HCT116 (cell line): ENCODE results near the gene IPO7.

Source experiments
- CEBPB ChIP-seq: IDR thresholded peaks from 2 replicates; pipeline ENCODE4 v1.6.1; 2012; ENCODE audit warnings: low read depth
- EZH2 ChIP-seq: fragments of 200-600 bp; sonication (generic); IDR thresholded peaks from 2 replicates; pipeline ENCODE4 v1.6.1; 2017; ENCODE audit warnings: antibody characterized with exemption, mixed run types
- EZH2phosphoT487 ChIP-seq: fragments of 200-600 bp; IDR thresholded peaks from 2 replicates; pipeline ENCODE4 v1.6.1; 2018; ENCODE audit warnings: antibody characterized with exemption, borderline replicate concordance
- FOSL1 ChIP-seq: IDR thresholded peaks from 2 replicates; pipeline ENCODE4 v1.6.1; 2012; ENCODE audit warnings: low read depth
- POLR2A ChIP-seq: IDR thresholded peaks from 2 replicates; pipeline ENCODE4 v1.7.0; 2011; ENCODE audit warnings: borderline replicate concordance; ENCODE audit not compliant: insufficient read depth, insufficient read length; ENCODE audit errors: extremely low read depth
- POLR2AphosphoS5 ChIP-seq: IDR thresholded peaks from 2 replicates; pipeline ENCODE4 v1.6.1; 2011; ENCODE audit warnings: mild to moderate bottlenecking, low read depth, low read length, moderate library complexity
- ZNF274 ChIP-seq: fragments of 200-500 bp; sonication (Bioruptor generic); IDR thresholded peaks from 2 replicates; pipeline ENCODE4 v1.6.1; 2014; ENCODE audit warnings: mild to moderate bottlenecking, low read depth, low read length, inconsistent platforms
- TF ChIP-seq, protein P1 (sequence below), 3 experiments: fragments of 200-600 bp in 1 of 3; sonication (generic) in 1 of 3; IDR thresholded peaks in 2 of 3; conservative IDR thresholded peaks in 1 of 3; 2 replicates each; pipeline ENCODE4 v1.5.1; 2012 to 2017; ENCODE audit warnings: low read depth in 2 of 3, low read length in 2 of 3, antibody characterized with exemption in 1 of 3, borderline replicate concordance in 1 of 3, control low read depth in 1 of 3, mild to moderate bottlenecking in 1 of 3, mixed read lengths in 1 of 3, mixed run types in 1 of 3, moderate library complexity in 1 of 3; ENCODE audit not compliant: insufficient read depth in 1 of 3
- TF ChIP-seq, protein P2 (sequence below): IDR thresholded peaks from 2 replicates; pipeline ENCODE4 v1.6.1; 2012
- TF ChIP-seq, protein P3 (sequence below): IDR thresholded peaks from 2 replicates; pipeline ENCODE4 v1.6.1; 2012; ENCODE audit warnings: low read depth

DNA sequence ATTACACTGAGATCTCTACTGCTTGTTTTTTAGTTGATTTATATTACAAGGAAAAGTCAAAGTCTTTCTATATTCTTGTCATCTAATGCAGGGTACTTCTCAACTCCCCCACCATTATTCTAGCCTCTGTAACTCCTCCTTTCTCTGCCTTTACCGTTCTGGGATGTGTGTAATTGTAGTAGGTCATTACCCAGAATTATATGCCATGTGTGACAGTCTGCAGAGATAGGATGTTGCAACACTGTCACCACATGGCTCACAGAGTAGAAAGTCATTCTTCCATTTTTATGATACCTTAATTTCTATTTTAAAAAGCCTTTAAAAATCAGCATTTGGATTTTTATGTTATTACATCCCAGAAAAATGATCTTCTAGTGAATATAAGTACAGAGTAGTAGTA is 109.0 kb downstream of the IPO7 start:
- TF ChIP-seq, protein P1, sequence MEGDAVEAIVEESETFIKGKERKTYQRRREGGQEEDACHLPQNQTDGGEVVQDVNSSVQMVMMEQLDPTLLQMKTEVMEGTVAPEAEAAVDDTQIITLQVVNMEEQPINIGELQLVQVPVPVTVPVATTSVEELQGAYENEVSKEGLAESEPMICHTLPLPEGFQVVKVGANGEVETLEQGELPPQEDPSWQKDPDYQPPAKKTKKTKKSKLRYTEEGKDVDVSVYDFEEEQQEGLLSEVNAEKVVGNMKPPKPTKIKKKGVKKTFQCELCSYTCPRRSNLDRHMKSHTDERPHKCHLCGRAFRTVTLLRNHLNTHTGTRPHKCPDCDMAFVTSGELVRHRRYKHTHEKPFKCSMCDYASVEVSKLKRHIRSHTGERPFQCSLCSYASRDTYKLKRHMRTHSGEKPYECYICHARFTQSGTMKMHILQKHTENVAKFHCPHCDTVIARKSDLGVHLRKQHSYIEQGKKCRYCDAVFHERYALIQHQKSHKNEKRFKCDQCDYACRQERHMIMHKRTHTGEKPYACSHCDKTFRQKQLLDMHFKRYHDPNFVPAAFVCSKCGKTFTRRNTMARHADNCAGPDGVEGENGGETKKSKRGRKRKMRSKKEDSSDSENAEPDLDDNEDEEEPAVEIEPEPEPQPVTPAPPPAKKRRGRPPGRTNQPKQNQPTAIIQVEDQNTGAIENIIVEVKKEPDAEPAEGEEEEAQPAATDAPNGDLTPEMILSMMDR (IDR thresholded peaks at IDR 0.05 in 2 of 3, conservative IDR thresholded peaks at IDR 0.05 in 1 of 3; ENCODE audit: borderline replicate concordance in 1 of 3, insufficient read depth in 1 of 3, low read depth in 2 of 3, low read length in 2 of 3): no peak
- TF ChIP-seq POLR2A (no peak), EZH2 (no peak), ZNF274 (no peak), CEBPB (no peak), EZH2phosphoT487 (no peak), POLR2AphosphoS5 (no peak), FOSL1 (no peak)
- TF ChIP-seq, protein P2, sequence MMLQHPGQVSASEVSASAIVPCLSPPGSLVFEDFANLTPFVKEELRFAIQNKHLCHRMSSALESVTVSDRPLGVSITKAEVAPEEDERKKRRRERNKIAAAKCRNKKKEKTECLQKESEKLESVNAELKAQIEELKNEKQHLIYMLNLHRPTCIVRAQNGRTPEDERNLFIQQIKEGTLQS: no peak
- TF ChIP-seq, protein P3, sequence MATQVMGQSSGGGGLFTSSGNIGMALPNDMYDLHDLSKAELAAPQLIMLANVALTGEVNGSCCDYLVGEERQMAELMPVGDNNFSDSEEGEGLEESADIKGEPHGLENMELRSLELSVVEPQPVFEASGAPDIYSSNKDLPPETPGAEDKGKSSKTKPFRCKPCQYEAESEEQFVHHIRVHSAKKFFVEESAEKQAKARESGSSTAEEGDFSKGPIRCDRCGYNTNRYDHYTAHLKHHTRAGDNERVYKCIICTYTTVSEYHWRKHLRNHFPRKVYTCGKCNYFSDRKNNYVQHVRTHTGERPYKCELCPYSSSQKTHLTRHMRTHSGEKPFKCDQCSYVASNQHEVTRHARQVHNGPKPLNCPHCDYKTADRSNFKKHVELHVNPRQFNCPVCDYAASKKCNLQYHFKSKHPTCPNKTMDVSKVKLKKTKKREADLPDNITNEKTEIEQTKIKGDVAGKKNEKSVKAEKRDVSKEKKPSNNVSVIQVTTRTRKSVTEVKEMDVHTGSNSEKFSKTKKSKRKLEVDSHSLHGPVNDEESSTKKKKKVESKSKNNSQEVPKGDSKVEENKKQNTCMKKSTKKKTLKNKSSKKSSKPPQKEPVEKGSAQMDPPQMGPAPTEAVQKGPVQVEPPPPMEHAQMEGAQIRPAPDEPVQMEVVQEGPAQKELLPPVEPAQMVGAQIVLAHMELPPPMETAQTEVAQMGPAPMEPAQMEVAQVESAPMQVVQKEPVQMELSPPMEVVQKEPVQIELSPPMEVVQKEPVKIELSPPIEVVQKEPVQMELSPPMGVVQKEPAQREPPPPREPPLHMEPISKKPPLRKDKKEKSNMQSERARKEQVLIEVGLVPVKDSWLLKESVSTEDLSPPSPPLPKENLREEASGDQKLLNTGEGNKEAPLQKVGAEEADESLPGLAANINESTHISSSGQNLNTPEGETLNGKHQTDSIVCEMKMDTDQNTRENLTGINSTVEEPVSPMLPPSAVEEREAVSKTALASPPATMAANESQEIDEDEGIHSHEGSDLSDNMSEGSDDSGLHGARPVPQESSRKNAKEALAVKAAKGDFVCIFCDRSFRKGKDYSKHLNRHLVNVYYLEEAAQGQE: no peak
